GM10266 (cell line): ENCODE results near the gene DMXL1.

Experiments used
- DNase-seq: peaks from one replicate; pipeline ENCODE4 v3.0.0; 2012; ENCODE audit errors: extremely low spot score
- CTCF ChIP-seq: IDR thresholded peaks from 2 replicates; pipeline ENCODE4 v1.5.1; 2012; ENCODE audit warnings: mild to moderate bottlenecking, low read depth; ENCODE audit not compliant: control insufficient read depth, insufficient read depth; ENCODE audit errors: missing control alignments

Gene DMXL1

GRCh38 chr5:119257613-119258012, 186.7 kb downstream of the DMXL1 start:
- no peak for DNase-seq
- no peak for TF ChIP-seq CTCF

- no peak for DNase-seq
- no peak for TF ChIP-seq CTCF
These were observed 192.8 kb downstream of the DMXL1 start for GRCh38 chr5:119263639-119264038.

- no peak for TF ChIP-seq CTCF
- DNase-seq = no peak
These were observed 193.3 kb downstream of the DMXL1 start for GRCh38 chr5:119264186-119264585.

GRCh38 chr5:119267958-119268386, 197.1 kb downstream of the DMXL1 start:
- peak; percentile 66 for TF ChIP-seq CTCF
- peak; percentile 85 for DNase-seq

GRCh38 chr5:119268387-119269060, 197.6 kb downstream of the DMXL1 start:
- peak; percentile 95 for DNase-seq
- TF ChIP-seq CTCF = no peak

GRCh38 chr5:119269061-119269944, 198.4 kb downstream of the DMXL1 start:
- no peak for TF ChIP-seq CTCF
- no peak for DNase-seq

- no peak for TF ChIP-seq CTCF
- no peak for DNase-seq
These were observed 199.3 kb downstream of the DMXL1 start for GRCh38 chr5:119270121-119270565.
